HG03460 (cell line): ENCODE data around the gene ZC3H10.
"Not testable (repeated sequence)": the region's sequence is repeated elsewhere in the genome, so short reads cannot be mapped to it uniquely, and the experiment has no call there.

Experiments used
- ATAC-seq: cut with Tn5 transposase; IDR thresholded peaks from one replicate; pipeline ENCODE4 v1.9.1; 2021; ENCODE audit not compliant: unreplicated experiment

The ZC3H10 gene

GRCh38 chr12:56152756-56153677 is 35.0 kb downstream of the ZC3H10 start:
- ATAC-seq = no peak

- no peak for ATAC-seq
Measured at GRCh38 chr12:56153678-56154065, 35.6 kb downstream of the ZC3H10 start.

- no peak for ATAC-seq
Measured at GRCh38 chr12:56154246-56154771, 36.2 kb downstream of the ZC3H10 start.

- ATAC-seq = no peak
Measured at GRCh38 chr12:56154818-56155217, 36.8 kb downstream of the ZC3H10 start.

GRCh38 chr12:56155256-56155845 is 37.3 kb downstream of the ZC3H10 start:
- no peak for ATAC-seq

GRCh38 chr12:56156464-56157200 is 38.6 kb downstream of the ZC3H10 start:
- ATAC-seq = not testable (repeated sequence)

GRCh38 chr12:56157201-56158028 is 39.3 kb downstream of the ZC3H10 start:
- ATAC-seq = peak; percentile 45

- ATAC-seq = peak; percentile 77
Measured at GRCh38 chr12:56158029-56158925, 40.2 kb downstream of the ZC3H10 start, which contains the start of gene MYL6. Gene MYL6 (plus strand): TSS chr12:56158359. CDS start chr12:56158402, 43 bp downstream.

GRCh38 chr12:56158926-56159461 is 40.9 kb downstream of the ZC3H10 start:
- ATAC-seq = no peak

GRCh38 chr12:56159482-56160192 is 41.6 kb downstream of the ZC3H10 start:
- no peak for ATAC-seq

- no peak for ATAC-seq
Measured at GRCh38 chr12:56160193-56160763, 42.2 kb downstream of the ZC3H10 start.

- no peak for ATAC-seq
Measured at GRCh38 chr12:56160894-56161689, 43.0 kb downstream of the ZC3H10 start.

- ATAC-seq = no peak
Measured at GRCh38 chr12:56161690-56162351, 43.8 kb downstream of the ZC3H10 start.

- ATAC-seq = no peak
Measured at GRCh38 chr12:56162468-56163290, 44.6 kb downstream of the ZC3H10 start.

- no peak for ATAC-seq
Measured at GRCh38 chr12:56163533-56164344, 45.7 kb downstream of the ZC3H10 start.
